ENCODE results near the gene CD320. TPM values are rescaled to one million over a fixed set of nuclear protein-coding genes. Genes with fewer than 3 reads are reported as not detected.
A peak's percentile ranks its signal among the peaks of the same experiment; 100 is the strongest.
"Not testable (repeated sequence)": the region's sequence is repeated elsewhere in the genome, so short reads cannot be mapped to it uniquely, and the experiment has no call there.

CD320 gene
- total RNA-seq, 1 donor from 2014 or later = 24.4 TPM

- DNase-seq (ENCODE audit: low read depth in 2 of 2) = no peak
Measured at GRCh38 chr19:8333767-8334457, 25.8 kb upstream of the CD320 start.

- no peak for DNase-seq (ENCODE audit: low read depth in 2 of 2)
Measured at GRCh38 chr19:8332976-8333766, 25.0 kb upstream of the CD320 start.

- no peak for DNase-seq (ENCODE audit: low read depth in 2 of 2)
Measured at GRCh38 chr19:8331263-8331845, 23.2 kb upstream of the CD320 start.

GRCh38 chr19:8329996-8330395, 21.8 kb upstream of the CD320 start:
- DNase-seq (ENCODE audit: low read depth in 2 of 2) = no peak

GRCh38 chr19:8325454-8325853, 17.3 kb upstream of the CD320 start:
- DNase-seq (ENCODE audit: low read depth in 2 of 2) = no peak

- DNase-seq (ENCODE audit: low read depth in 2 of 2) = peak; percentile 22 to 85
Measured at GRCh38 chr19:8324186-8325050, 16.3 kb upstream of the CD320 start.

- DNase-seq (ENCODE audit: low read depth in 2 of 2) = peak; percentile 36 to 82
Measured at GRCh38 chr19:8323781-8324185, 15.6 kb upstream of the CD320 start.

- DNase-seq (ENCODE audit: low read depth in 2 of 2) = no peak
Measured at GRCh38 chr19:8322638-8322997, 14.5 kb upstream of the CD320 start.

- peak; percentile 30 to 35 for DNase-seq (ENCODE audit: low read depth in 2 of 2)
Measured at GRCh38 chr19:8321986-8322637, 14.0 kb upstream of the CD320 start.

GRCh38 chr19:8321067-8321985, 13.2 kb upstream of the CD320 start, which contains the start of the genes NDUFA7 and RPS28:
NDUFA7 (minus strand) TSS chr19:8321375; CDS start chr19:8321358, 17 bp downstream.
RPS28 (plus strand) TSS chr19:8321496; CDS start chr19:8321531, 35 bp downstream.
- DNase-seq (ENCODE audit: low read depth in 2 of 2) = peak; percentile 97 to 99

GRCh38 chr19:8320564-8321066, 12.5 kb upstream of the CD320 start:
- peak in 1 of 2 donors; percentile 25 for DNase-seq (ENCODE audit: low read depth in 2 of 2)

GRCh38 chr19:8319807-8320520, 11.8 kb upstream of the CD320 start:
- no peak for DNase-seq (ENCODE audit: low read depth in 2 of 2)

- DNase-seq (ENCODE audit: low read depth in 2 of 2) = not testable (repeated sequence)
Measured at GRCh38 chr19:8318835-8319234, 10.7 kb upstream of the CD320 start.

GRCh38 chr19:8316351-8317125, 8.4 kb upstream of the CD320 start:
- DNase-seq (ENCODE audit: low read depth in 2 of 2) = no peak

GRCh38 chr19:8314981-8315640, 7.0 kb upstream of the CD320 start:
- DNase-seq (ENCODE audit: low read depth in 2 of 2) = not testable (repeated sequence)

- DNase-seq (ENCODE audit: low read depth in 2 of 2) = peak in 1 of 2 donors; percentile 43
Measured at GRCh38 chr19:8311461-8312260, 3.5 kb upstream of the CD320 start.

Measured in lung microvascular endothelial cell (primary cell).